T-helper 1 cell treated with Interleukin-12 subunit alpha and Interleukin-12 subunit beta and Interleukin-4 antibody, amounts not matched to agents 30 μg/mL and 1 μg/mL, for 36 hours (primary cell): ENCODE measurements around the gene MYRF.

ENCODE experiments used
- H3K27ac Mint-ChIP-seq: one replicate; pipeline ENCODE4 v1.8.0; 2021; ENCODE audit warnings: mild to moderate bottlenecking, mixed read lengths
- H3K27me3 Mint-ChIP-seq: one replicate; pipeline ENCODE4 v1.8.0; 2021; ENCODE audit warnings: low read depth, mixed read lengths
- H3K36me3 Mint-ChIP-seq: one replicate; pipeline ENCODE4 v1.8.0; 2021; ENCODE audit warnings: low read depth, mixed read lengths
- H3K4me1 Mint-ChIP-seq: one replicate; pipeline ENCODE4 v1.8.0; 2021; ENCODE audit warnings: low read depth, mixed read lengths
- H3K4me3 Mint-ChIP-seq: one replicate; pipeline ENCODE4 v1.8.0; 2021; ENCODE audit warnings: mild to moderate bottlenecking, moderate library complexity, mixed read lengths
- H3K9me3 Mint-ChIP-seq: one replicate; pipeline ENCODE4 v1.8.0; 2021; ENCODE audit warnings: mixed read lengths

The MYRF gene

GRCh38 chr11:61779666-61780525 is 27.5 kb downstream of the MYRF start:
- Mint-ChIP-seq H3K4me1 (peaks cover 11% of the 10 kb centered on the region), H3K9me3 (no peaks in the 10 kb centered on the region), H3K27ac (no peak overlapping the region), H3K27me3 (no peaks in the 10 kb centered on the region), H3K4me3 (no peak overlapping the region), H3K36me3 (peaks cover 10% of the 10 kb centered on the region)

GRCh38 chr11:61780581-61781162 is 28.2 kb downstream of the MYRF start:
- peaks cover 11% of the 10 kb centered on the region for H3K36me3 Mint-ChIP-seq
- H3K4me3 Mint-ChIP-seq: no peak overlapping the region
- peaks cover 8% of the 10 kb centered on the region for H3K4me1 Mint-ChIP-seq
- no peak overlapping the region for H3K27ac Mint-ChIP-seq
- H3K9me3 Mint-ChIP-seq: no peaks in the 10 kb centered on the region
- no peaks in the 10 kb centered on the region for H3K27me3 Mint-ChIP-seq

- H3K27me3 Mint-ChIP-seq: no peaks in the 10 kb centered on the region
- H3K4me1 Mint-ChIP-seq: peaks cover 6% of the 10 kb centered on the region
- H3K27ac Mint-ChIP-seq: no peak overlapping the region
- no peak overlapping the region for H3K4me3 Mint-ChIP-seq
- peaks cover 11% of the 10 kb centered on the region for H3K36me3 Mint-ChIP-seq
- H3K9me3 Mint-ChIP-seq: no peaks in the 10 kb centered on the region
Observed at GRCh38 chr11:61781585-61781984, 29.1 kb downstream of the MYRF start.

GRCh38 chr11:61782299-61782698 is 29.9 kb downstream of the MYRF start:
- no peaks in the 10 kb centered on the region for H3K9me3 Mint-ChIP-seq
- H3K4me3 Mint-ChIP-seq: no peak overlapping the region
- peaks cover 3% of the 10 kb centered on the region for H3K4me1 Mint-ChIP-seq
- no peaks in the 10 kb centered on the region for H3K27me3 Mint-ChIP-seq
- H3K36me3 Mint-ChIP-seq: peaks cover 11% of the 10 kb centered on the region
- no peak overlapping the region for H3K27ac Mint-ChIP-seq

- H3K4me3 Mint-ChIP-seq: no peak overlapping the region
- peaks cover 2% of the 10 kb centered on the region for H3K4me1 Mint-ChIP-seq
- no peaks in the 10 kb centered on the region for H3K9me3 Mint-ChIP-seq
- H3K27ac Mint-ChIP-seq: no peak overlapping the region
- peaks cover 11% of the 10 kb centered on the region for H3K36me3 Mint-ChIP-seq
- H3K27me3 Mint-ChIP-seq: no peaks in the 10 kb centered on the region
Observed at GRCh38 chr11:61782841-61783240, 30.4 kb downstream of the MYRF start.

- Mint-ChIP-seq H3K36me3 (peaks cover 18% of the 10 kb centered on the region), H3K4me1 (peaks cover 3% of the 10 kb centered on the region), H3K27ac (no peak overlapping the region), H3K27me3 (no peaks in the 10 kb centered on the region), H3K4me3 (no peak overlapping the region), H3K9me3 (no peaks in the 10 kb centered on the region)
Observed at GRCh38 chr11:61783717-61784505, 31.5 kb downstream of the MYRF start.

GRCh38 chr11:61784506-61784805 is 32.0 kb downstream of the MYRF start:
- Mint-ChIP-seq H3K27ac (no peak overlapping the region), H3K27me3 (no peaks in the 10 kb centered on the region), H3K4me3 (no peak overlapping the region), H3K4me1 (peaks cover 3% of the 10 kb centered on the region), H3K9me3 (no peaks in the 10 kb centered on the region), H3K36me3 (peaks cover 22% of the 10 kb centered on the region)

- Mint-ChIP-seq H3K9me3 (no peaks in the 10 kb centered on the region), H3K36me3 (peaks cover 30% of the 10 kb centered on the region), H3K4me1 (peaks cover 10% of the 10 kb centered on the region), H3K27me3 (no peaks in the 10 kb centered on the region), H3K4me3 (no peak overlapping the region), H3K27ac (no peak overlapping the region)
Observed at GRCh38 chr11:61785837-61786402, 33.5 kb downstream of the MYRF start.

GRCh38 chr11:61787928-61788491 is 35.6 kb downstream of the MYRF start:
- Mint-ChIP-seq H3K36me3 (peaks cover 37% of the 10 kb centered on the region), H3K9me3 (no peaks in the 10 kb centered on the region), H3K27ac (no peak overlapping the region), H3K27me3 (no peaks in the 10 kb centered on the region), H3K4me1 (peaks cover 18% of the 10 kb centered on the region), H3K4me3 (no peak overlapping the region)

GRCh38 chr11:61791737-61792309 is 39.4 kb downstream of the MYRF start:
- H3K4me1 Mint-ChIP-seq: peaks cover 37% of the 10 kb centered on the region
- peak overlapping the region; percentile 97 for H3K27ac Mint-ChIP-seq
- H3K4me3 Mint-ChIP-seq: peak overlapping the region; percentile 87
- peaks cover 36% of the 10 kb centered on the region for H3K36me3 Mint-ChIP-seq
- no peaks in the 10 kb centered on the region for H3K9me3 Mint-ChIP-seq
- no peaks in the 10 kb centered on the region for H3K27me3 Mint-ChIP-seq

- H3K27ac Mint-ChIP-seq: peak within 1 kb of the TSS; percentile 97
- peaks cover 40% of the 10 kb centered on the region for H3K36me3 Mint-ChIP-seq
- peak within 1 kb of the TSS; percentile 87 for H3K4me3 Mint-ChIP-seq
- H3K9me3 Mint-ChIP-seq: no peaks in the 10 kb centered on the region
- H3K27me3 Mint-ChIP-seq: no peaks in the 10 kb centered on the region
- H3K4me1 Mint-ChIP-seq: peaks cover 42% of the 10 kb centered on the region
Observed at GRCh38 chr11:61792310-61793082, 40.1 kb downstream of the MYRF start, which contains the start of the genes FEN1 and TMEM258. TSS of gene FEN1 (plus strand) at chr11:61792911. CDS start at chr11:61795362, 2,451 bp downstream. TSS of gene TMEM258 (minus strand) at chr11:61792599. CDS start at chr11:61792558, 41 bp downstream.

GRCh38 chr11:61793083-61793828 is 40.8 kb downstream of the MYRF start:
- H3K4me3 Mint-ChIP-seq: peak overlapping the region; percentile 87
- no peaks in the 10 kb centered on the region for H3K27me3 Mint-ChIP-seq
- H3K9me3 Mint-ChIP-seq: no peaks in the 10 kb centered on the region
- peak overlapping the region; percentile 97 for H3K27ac Mint-ChIP-seq
- peaks cover 40% of the 10 kb centered on the region for H3K4me1 Mint-ChIP-seq
- H3K36me3 Mint-ChIP-seq: peaks cover 38% of the 10 kb centered on the region

- H3K27ac Mint-ChIP-seq: peak overlapping the region; percentile 97
- H3K4me3 Mint-ChIP-seq: peak overlapping the region; percentile 87
- peaks cover 40% of the 10 kb centered on the region for H3K4me1 Mint-ChIP-seq
- no peaks in the 10 kb centered on the region for H3K9me3 Mint-ChIP-seq
- peaks cover 36% of the 10 kb centered on the region for H3K36me3 Mint-ChIP-seq
- no peaks in the 10 kb centered on the region for H3K27me3 Mint-ChIP-seq
Observed at GRCh38 chr11:61793829-61794204, 41.4 kb downstream of the MYRF start.
